Measurements from ENCODE around the gene MED7. TPM values are rescaled to one million over a fixed set of nuclear protein-coding genes. Genes with fewer than 3 reads are reported as not detected.

The MED7 gene
- total RNA-seq, 1 donor from 2014 or later: 18.2 TPM

GRCh38 chr5:157106630-157107461 lies 35.8 kb downstream of the MED7 start:
- Mint-ChIP-seq H3K36me3 (ENCODE audit: insufficient read depth) (no peaks in the 10 kb centered on the region), H3K27ac (no peak overlapping the region), H3K9me3 (ENCODE audit: low read depth) (no peaks in the 10 kb centered on the region), H3K4me3 (ENCODE audit: low read depth) (no peak overlapping the region), H3K27me3 (no peaks in the 10 kb centered on the region), H3K4me1 (ENCODE audit: low read depth) (no peaks in the 10 kb centered on the region)
- no peak for TF ChIP-seq CTCF (IDR thresholded peaks at IDR 0.05; ENCODE audit: unreplicated experiment)
- DNase-seq (ENCODE audit: low spot score, unreplicated experiment): no peak

- Mint-ChIP-seq H3K4me1 (ENCODE audit: low read depth) (no peaks in the 10 kb centered on the region), H3K4me3 (ENCODE audit: low read depth) (no peak overlapping the region), H3K27ac (no peak overlapping the region), H3K27me3 (no peaks in the 10 kb centered on the region), H3K9me3 (ENCODE audit: low read depth) (no peaks in the 10 kb centered on the region), H3K36me3 (ENCODE audit: insufficient read depth) (no peaks in the 10 kb centered on the region)
- TF ChIP-seq CTCF (IDR thresholded peaks at IDR 0.05; ENCODE audit: unreplicated experiment): no peak
- no peak for DNase-seq (ENCODE audit: low spot score, unreplicated experiment)
Observed at GRCh38 chr5:157100140-157100679, 42.5 kb downstream of the MED7 start.

GRCh38 chr5:157088342-157088990 lies 54.2 kb downstream of the MED7 start:
- Mint-ChIP-seq H3K27me3 (no peaks in the 10 kb centered on the region), H3K9me3 (ENCODE audit: low read depth) (no peaks in the 10 kb centered on the region), H3K36me3 (ENCODE audit: insufficient read depth) (no peaks in the 10 kb centered on the region), H3K4me3 (ENCODE audit: low read depth) (no peak overlapping the region), H3K4me1 (ENCODE audit: low read depth) (peaks cover 3% of the 10 kb centered on the region), H3K27ac (no peak overlapping the region)
- DNase-seq (ENCODE audit: low spot score, unreplicated experiment): no peak
- no peak for TF ChIP-seq CTCF (IDR thresholded peaks at IDR 0.05; ENCODE audit: unreplicated experiment)

Other genes with a start within 250 kb of the MED7 start
- gene TIMD4, start 179.6 kb downstream of the MED7 start, total RNA-seq: not detected in 2 replicates
- 1.2 and 2.1 TPM in 2 replicates for gene HAVCR1, start 83.7 kb downstream of the MED7 start, total RNA-seq
- 0.17 and 0.62 TPM in 2 replicates for gene HAVCR2, start 33.8 kb downstream of the MED7 start, total RNA-seq
- gene GARIN3, start 23.4 kb upstream of the MED7 start, total RNA-seq: not detected in 2 replicates
- not detected in 2 replicates for gene ITK, start 38.0 kb upstream of the MED7 start, total RNA-seq
- gene CYFIP2, start 123.3 kb upstream of the MED7 start, total RNA-seq: 85.1 and 88.5 TPM in 2 replicates

Data from progenitor cell of endocrine pancreas (in vitro differentiated cells).